ENCODE measurements around the gene AHCYL1.

AHCYL1 gene

DNA sequence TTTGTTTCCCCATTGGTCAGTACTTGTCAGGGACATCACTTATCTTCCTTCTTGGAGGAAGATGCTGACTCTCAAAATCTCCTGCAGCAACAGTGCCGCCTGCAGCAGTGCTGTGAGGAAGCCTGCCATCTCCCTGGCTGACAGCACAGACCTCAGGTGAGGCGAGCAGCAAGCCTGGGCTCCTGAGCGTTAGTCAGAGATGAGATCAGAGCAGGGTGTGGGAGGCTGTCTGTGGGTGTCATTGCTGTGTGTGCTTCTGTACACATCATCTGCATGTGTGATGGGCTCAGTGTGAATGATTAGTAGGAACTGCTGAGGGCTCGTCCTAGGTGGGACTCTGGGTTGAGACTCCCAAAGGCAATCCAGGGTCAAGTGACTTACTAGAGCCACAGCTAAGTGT, 56.0 kb downstream of the AHCYL1 start:
- DNase-seq, result no peak

DNA sequence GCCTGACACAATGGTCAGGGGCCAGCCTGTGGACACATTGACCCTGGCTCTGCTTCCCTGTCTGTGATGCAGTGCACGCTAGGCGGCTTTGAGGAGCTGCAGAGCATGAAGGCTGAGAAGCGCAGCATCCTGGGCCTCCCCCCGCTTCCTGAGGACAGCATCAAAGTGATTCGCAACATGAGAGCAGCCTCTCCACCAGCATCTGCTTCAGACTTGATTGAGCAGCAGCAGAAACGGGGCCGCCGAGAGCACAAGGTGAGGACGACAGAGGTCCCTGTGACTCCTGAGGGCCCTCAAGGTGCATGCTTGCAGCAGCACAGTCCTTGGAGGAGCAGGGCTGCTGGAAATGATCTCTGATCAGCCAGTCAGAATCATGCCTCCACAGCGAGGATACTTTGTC, 58.5 kb downstream of the AHCYL1 start:
- DNase-seq, result no peak

GRCh38 chr1:110047463-110047862, 62.9 kb downstream of the AHCYL1 start:
- no peak for DNase-seq

DNA sequence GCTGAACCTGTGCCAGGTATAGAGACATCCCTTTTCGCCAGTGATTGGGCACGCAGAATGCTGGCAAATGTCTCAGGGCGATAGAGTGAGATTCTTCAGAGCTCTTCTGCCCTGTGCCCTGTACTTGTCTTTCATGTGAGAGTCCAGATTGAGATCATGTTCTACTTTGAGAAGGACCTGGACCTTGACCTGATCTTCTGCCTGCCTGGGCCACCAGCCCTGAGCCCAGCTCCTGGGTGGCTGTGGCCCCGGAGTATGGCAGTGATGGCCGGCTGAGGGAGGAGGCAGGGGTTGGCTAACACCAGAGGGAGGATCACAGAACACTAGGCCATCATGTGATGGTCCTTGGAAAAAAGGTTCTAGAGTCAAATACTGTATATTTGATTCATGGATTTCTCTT, 63.7 kb downstream of the AHCYL1 start:
- no peak for DNase-seq

DNA sequence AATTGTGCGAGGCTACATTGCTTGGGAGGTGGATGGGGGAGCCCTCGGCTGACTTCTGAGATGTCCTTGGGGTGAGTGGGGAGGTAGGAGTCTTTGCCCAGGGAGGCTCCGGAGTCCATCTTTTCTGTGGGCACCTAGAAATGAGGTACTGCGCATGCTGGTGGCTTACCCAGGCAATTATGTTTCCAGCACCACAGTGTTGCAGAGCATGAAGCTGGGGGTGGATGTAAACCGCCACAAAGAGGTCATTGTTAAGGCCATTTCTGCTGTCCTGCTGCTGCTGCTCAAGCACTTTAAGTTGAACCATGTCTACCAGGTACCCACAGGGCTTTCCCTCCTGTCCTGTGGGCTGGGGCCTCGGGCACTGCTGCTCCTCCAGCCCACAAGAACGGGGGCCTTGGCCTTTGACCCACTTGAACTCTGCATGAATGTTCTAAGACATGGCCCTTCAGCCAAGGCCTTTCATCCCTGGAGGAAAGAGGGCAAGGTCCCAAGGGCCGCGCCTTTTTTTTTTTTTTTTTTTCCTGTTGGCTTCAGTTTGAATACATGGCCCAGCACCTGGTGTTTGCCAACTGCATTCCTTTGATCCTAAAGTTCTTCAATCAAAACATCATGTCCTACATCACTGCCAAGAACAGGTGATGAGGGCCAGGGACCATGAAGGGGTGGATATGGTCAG, 64.5 kb downstream of the AHCYL1 start:
- DNase-seq, result no peak

DNA sequence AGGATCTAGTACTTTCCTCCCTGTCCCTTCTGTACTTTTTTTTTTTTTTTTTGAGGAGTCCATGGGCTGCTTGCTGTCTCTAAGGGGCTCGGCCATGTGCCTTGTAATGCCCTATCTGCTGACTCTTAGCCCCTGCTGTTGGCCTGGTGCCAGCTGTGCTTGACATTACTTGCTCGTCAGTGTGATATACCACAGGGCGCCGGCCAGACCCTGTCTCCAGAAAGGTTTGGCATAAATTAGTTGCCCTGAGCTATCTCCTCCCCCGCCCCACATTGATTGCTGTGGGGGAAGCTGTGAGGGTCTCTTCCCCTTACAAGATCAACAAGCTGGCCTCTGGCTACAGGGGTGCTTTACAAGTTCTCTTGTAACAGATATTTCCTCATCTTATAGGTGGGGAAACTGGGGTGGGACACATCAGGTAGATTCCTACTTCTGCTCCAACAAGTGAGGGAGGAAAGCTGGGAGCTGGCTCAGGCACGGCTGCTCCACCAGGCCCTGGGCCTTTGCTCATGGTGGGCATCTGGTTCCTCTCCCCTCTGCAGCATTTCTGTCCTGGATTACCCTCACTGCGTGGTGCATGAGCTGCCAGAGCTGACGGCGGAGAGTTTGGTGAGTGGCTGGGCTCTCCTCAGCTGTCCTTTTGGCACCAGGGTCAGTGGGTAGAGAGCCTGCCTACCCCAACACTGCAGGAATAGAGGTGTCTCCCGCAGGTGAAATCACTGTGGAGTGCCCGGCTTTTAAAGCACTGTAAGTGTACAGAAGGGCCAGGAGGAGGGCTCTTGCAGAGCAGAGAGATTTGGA, 65.4 kb downstream of the AHCYL1 start:
- no peak for DNase-seq

GRCh38 chr1:110050602-110051261, 66.2 kb downstream of the AHCYL1 start:
- DNase-seq, result no peak

GRCh38 chr1:110051262-110051648, 66.7 kb downstream of the AHCYL1 start:
- DNase-seq, result no peak

DNA sequence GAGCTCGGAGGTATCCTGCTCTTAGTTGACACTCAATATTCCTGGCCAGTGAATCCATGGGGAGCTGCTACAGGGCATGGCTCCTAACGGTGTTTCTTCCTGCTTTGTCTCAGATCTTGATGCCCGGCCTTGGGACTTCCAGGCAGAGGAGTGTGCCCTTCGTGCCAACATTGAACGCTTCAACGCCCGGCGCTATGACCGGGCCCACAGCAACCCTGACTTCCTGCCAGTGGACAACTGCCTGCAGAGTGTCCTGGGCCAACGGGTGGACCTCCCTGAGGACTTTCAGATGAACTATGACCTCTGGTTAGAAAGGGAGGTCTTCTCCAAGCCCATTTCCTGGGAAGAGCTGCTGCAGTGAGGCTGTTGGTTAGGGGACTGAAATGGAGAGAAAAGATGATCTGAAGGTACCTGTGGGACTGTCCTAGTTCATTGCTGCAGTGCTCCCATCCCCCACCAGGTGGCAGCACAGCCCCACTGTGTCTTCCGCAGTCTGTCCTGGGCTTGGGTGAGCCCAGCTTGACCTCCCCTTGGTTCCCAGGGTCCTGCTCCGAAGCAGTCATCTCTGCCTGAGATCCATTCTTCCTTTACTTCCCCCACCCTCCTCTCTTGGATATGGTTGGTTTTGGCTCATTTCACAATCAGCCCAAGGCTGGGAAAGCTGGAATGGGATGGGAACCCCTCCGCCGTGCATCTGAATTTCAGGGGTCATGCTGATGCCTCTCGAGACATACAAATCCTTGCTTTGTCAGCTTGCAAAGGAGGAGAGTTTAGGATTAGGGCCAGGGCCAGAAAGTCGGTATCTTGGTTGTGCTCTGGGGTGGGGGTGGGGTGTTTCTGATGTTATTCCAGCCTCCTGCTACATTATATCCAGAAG, 69.2 kb downstream of the AHCYL1 start:
- DNase-seq, result no peak

DNA sequence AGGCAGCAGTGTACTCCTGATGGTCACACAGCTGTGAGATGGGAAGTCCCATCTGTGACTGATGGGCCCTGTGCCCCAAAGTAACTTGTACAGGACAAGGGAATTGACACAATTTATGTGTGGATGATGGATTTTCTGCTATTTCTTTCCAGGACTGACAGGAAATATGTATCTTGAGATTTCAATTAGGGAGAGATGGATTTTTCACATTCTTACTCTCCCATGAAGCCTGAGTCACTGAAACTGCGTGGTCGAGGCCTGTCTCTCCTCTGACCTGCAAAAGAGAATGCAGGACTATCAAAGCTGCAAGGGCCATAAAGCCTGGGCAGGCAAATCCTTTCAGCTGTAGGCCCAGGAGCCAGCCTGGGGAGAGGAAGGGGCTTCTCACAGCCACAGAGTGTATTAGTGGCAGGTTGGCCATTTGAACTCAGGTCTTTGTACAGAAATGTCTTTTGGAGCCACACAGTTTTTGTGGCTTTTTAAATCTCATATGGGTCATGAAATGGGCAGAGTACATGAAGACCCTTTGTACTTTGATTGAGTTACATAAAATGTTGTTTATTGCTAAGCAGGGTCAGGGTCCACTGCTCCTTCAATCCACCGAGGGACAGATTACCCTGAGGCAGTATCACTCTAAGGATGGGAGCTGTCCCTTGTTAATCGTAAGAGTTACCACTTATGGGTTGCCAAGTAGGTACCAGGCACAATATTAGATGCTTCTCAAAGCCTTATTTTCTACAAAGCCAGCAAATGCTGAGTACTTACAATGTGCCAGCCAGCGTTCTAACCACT, 71.1 kb downstream of the AHCYL1 start:
- peak; percentile 68 for DNase-seq

DNA sequence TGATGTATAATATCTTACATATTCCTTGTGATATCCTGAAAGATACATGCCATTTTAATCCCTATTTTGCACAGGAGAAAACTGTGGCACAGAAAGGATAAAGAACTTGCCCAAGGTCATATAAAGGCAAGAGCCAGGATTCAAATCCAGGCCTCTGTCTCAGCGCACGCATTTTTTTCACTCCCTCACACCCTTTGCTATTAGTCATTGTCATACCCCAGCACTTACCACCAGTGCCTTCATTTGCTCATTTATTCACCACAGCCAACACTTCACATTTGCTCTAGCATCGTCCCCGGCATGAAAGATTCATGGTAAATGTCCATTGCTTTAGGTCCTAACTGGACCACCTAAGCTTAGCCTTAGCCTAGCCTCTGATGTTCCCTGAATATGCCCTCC, 71.7 kb downstream of the AHCYL1 start:
- DNase-seq, result no peak

DNA sequence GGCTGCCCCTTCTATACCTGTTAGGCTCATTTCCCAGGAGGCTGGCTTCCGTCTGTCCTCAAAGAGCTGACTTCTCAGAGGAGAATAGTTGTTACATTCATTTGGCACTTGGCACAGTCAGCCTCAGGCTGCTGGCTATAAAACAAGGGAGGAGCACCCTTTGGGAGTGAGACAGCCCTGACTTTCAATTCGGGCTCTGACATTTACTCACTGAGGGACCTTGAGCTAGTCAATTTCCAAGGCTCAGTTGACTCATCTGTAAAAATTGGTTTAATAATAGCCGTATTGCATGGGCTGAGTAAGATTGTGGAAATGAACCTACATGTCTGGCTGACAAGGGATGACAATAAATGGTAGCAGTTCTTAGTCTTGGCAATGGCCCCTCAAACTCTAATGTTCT, 72.2 kb downstream of the AHCYL1 start:
- DNase-seq, result peak; percentile 57

DNA sequence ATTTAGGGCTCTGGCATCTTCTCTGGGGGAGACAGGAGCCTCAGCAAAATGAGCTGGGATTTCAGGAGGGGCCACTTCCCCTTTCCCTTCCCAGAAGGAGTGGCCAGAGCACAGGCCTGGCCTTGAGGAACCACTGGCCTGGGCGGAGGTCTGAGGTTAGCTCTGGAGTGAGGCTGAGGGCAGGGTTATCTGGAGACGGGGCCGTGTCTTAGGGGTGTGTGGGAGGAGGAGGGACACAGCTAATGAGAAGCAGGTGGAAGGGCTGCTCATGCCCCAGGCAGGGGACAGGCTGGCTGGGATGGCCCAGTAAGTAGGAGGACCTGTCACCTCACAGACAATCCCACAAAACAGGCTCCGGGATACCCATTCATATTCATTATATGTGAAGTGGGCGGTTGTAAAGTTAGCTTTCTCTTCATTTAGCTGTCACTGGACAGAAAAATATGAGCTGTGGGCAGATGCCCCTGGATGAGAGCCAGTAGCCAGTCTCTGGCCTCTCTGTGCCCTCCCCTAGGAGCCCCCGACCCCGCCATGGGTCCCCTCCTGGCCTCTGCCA, 73.5 kb downstream of the AHCYL1 start:
- DNase-seq, result peak; percentile 29

- peak; percentile 54 for DNase-seq
Measured at GRCh38 chr1:110058591-110058990, 74.0 kb downstream of the AHCYL1 start.

GRCh38 chr1:110059133-110059863, 74.7 kb downstream of the AHCYL1 start:
- DNase-seq, result peak; percentile 73

DNA sequence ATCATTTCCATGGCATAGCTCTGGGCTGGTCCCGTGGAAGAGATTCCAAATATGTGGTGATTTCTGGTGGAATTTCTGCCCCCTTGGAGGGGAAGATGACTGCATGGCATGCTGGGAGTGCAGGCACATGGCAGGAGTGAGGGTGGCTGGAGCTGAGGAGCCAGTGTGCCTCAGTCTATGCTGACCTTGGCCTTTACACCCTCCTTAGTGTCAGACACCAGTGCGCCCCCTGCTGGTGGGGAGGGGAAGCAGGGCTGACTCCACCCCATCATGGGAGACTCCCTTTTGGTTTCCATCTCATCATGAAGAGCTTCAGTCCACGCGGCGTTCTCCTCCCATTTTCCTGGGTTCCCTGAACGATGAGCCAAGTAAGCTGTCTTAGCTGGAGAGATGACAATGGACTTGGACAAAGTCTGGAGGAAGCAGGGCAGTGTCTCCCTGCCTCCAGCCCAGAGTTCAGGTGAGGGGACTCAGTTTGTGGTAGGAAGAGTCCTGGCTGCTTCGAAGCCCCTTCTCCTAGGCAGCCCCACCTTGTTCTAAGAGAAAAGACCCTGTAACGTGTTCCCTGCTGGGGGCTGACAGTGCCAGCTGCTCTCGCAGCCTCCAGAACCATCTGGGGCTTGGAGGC, 75.6 kb downstream of the AHCYL1 start:
- no peak for DNase-seq

GRCh38 chr1:110060662-110061060, 76.1 kb downstream of the AHCYL1 start:
- DNase-seq, result no peak

- DNase-seq, result no peak
Measured at GRCh38 chr1:110061341-110061740, 76.8 kb downstream of the AHCYL1 start.

GRCh38 chr1:110062612-110063011, 78.0 kb downstream of the AHCYL1 start:
- no peak for DNase-seq

DNA sequence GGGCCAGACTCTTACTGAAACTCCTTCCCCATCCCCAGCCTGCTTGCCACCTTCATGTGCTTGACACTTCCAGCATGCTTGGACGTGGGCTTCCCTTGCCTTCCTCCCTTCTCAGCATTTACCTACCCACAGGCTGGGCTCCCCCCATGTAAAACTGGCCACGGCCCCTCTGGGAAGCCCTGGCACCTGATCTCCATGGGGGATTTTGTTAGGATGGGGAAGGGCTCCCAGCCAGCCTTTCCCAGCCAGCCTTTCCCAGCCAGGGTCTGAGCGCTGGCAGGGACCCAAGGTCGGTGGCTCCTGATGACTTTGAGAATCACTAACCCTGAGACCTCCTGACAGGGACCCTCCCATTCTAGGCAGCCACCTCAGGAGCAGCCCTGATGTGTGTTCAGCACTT, 79.2 kb downstream of the AHCYL1 start:
- no peak for DNase-seq

All from NCI-H226 (cell line).